ENCODE measurements around the gene NAMPT.
"Not testable (repeated sequence)": the region's sequence is repeated elsewhere in the genome, so short reads cannot be mapped to it uniquely, and the experiment has no call there.

The NAMPT gene

GRCh38 chr7:106284714-106285050 lies at the start of gene NAMPT:
Gene NAMPT (minus strand): TSS chr7:106284983. CDS start chr7:106284884, 99 bp downstream.
- in situ Hi-C loops (cut with MboI; ENCODE audit: low pct_unique_long_range_greater_than_20kb, low sequenced_read_pairs) = no loop called here

DNA sequence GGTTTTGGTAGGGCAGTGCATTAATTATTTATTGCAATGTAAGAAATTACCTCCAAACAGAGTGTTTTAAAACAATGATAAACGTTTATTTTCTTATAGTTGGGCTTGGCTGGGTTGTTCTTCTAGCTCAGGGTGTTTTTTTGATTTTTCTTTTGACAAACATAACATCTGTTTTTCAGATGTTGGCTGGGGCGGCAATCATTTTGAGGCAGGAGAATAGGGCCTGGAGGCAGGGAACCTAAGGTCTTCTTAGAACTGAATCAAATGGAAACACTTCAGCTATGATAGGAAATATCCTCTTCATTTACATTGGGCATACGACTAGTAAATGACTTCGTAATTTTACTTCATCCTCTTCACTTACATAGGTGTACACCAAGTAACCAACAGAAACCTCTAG lies 47.4 kb upstream of the NAMPT start:
- in situ Hi-C loops (cut with MboI; ENCODE audit: low pct_unique_long_range_greater_than_20kb, low sequenced_read_pairs) = no loop called here
- DNase-seq = no peak

More at GRCh38 chr7:106284714-106285050, at the start of gene NAMPT:
- no peak for DNase-seq

DNA sequence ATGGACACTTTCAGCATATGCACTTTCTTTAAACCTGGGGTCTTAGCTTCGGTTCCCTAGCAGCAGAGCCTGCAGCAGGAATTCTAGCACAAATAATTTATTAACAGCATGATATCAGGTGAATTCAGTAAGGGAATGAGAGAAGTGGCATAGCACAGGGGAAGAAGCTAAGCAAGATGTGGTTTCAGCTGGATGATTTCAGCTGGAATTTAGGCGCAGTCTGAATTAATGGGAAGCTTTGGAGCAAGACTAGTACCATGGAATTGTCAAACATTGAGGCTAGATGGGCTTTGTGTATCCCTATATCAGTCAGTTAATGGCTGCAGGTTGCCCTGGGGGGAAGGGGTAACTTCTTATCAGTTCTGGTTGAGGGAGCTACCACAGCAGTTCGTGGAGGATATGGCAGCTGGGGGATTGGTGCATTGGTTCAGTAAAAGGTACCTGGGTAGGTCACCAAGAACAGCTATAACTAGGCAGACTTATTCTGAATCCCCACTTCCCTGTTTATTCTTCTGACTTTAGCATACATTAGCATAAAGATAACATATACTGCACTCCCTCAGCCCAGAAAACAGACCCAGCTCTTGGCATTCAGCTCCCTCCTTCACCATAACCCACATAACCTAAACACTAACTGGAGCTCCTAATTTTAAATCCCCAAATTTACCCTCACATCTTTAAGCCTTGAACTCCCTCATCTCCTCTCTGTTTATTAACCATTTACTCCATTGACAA lies 46.8 kb upstream of the NAMPT start:
- in situ Hi-C loops (cut with MboI; ENCODE audit: low pct_unique_long_range_greater_than_20kb, low sequenced_read_pairs) = no loop called here
- no peak for DNase-seq

DNA sequence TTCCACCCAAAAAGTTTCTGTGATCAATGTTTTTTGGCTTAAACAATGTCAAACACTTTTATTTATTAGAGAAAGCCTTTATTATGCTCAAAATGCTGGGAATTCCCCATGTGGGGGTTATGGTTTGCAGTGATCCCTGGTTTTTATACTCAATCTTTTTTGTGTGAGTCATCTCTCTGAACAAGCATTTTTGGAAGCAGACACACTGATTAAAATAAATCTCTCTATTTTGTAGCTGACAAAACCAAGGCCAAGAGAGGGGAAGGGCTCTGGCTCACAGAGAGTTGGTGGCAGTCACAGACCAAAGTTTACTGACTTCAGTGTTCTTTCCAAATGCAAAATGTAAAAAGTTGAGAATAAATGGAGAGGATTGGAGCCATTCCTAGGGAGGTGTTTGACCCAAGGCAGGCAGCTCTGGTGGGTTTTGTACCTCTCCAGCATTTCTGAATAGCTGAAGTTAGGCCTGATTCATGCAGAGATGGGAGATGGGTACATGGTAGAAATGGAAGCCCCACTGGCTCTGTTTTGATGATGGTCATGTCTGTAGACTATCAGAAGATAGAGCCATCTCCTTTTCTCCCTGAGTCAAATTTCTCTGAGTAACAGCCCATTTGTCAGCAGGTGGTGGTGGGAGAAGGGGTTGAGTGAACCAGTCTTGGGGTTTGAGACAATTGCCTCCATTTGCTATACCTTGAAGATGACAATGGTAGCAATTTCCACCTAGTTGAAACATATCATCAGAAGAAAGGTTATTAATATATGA lies 45.4 kb upstream of the NAMPT start:
- in situ Hi-C loops (cut with MboI; ENCODE audit: low pct_unique_long_range_greater_than_20kb, low sequenced_read_pairs) = no loop called here
- no peak for DNase-seq

DNA sequence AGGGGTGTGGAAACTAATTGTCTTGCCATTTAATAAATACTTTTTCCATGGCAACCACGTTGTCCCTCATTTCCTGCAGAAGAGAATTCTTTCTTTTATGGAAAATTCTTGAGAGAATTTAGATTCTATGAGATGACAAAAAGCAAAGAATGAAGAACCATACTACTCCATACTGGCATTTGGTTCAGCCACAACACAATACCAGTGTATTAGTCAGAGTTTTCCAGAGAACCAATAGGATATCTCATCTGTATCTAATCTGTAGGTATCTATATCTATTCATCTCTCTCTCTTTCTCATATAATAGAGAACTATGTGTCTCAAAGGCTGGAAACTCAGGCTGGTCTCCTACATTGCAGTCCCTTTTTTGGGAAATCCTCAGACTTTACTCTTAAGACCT lies 44.6 kb upstream of the NAMPT start:
- in situ Hi-C loops (cut with MboI; ENCODE audit: low pct_unique_long_range_greater_than_20kb, low sequenced_read_pairs) = no loop called here
- no peak for DNase-seq

DNA sequence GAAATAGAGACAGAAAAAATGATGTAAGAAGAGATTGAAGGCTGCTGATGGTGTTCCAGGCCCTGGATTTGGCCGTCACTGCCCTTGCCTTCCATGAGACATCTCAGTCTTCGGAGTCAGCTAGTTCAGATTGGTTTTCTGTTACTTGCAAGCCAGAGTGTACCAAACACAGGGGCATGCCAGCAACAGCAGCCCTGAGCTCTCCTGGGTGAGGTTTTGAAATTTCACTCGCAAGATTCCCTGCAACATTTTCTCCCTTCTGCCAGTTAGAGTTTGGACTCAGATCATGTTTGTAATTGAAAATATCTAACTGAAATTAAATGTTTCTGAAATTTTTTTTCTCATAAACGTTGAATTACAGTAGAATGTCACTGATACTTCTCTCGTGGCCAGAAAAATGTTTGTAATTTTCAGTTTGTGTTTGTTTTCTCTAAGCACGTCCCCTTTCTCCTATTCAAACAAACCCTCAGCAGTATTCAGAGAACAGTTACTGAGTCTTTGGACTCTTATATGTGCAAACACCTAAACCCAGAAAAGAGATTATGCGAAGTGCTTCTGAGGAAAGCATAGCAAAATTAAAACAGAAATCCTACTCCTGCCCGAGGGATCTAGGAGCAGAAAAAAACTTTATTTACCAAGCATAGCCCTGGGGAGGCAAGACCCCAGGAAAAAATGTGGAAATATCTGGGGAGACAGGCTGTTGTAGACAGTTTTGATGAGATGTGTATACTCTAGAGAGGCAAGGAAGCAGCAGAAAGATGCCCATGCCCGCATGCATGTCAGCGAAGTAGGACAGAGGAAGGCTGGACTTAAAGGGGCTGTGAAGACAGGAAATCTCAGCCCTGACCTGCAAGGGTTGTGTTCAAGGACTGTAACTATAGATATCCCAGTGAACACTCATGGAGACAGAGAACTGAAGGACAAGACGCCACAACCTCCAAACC lies 43.0 kb upstream of the NAMPT start:
- in situ Hi-C loops (cut with MboI; ENCODE audit: low pct_unique_long_range_greater_than_20kb, low sequenced_read_pairs) = no loop called here
- no peak for DNase-seq

- DNase-seq = no peak
- in situ Hi-C loops (cut with MboI; ENCODE audit: low pct_unique_long_range_greater_than_20kb, low sequenced_read_pairs) = no loop called here
Measured at GRCh38 chr7:106326594-106327537, 42.1 kb upstream of the NAMPT start.

- DNase-seq; in situ Hi-C loops (cut with MboI; ENCODE audit: low pct_unique_long_range_greater_than_20kb, low sequenced_read_pairs): not testable (repeated sequence)
Measured at GRCh38 chr7:106324509-106324908, 39.7 kb upstream of the NAMPT start.

DNA sequence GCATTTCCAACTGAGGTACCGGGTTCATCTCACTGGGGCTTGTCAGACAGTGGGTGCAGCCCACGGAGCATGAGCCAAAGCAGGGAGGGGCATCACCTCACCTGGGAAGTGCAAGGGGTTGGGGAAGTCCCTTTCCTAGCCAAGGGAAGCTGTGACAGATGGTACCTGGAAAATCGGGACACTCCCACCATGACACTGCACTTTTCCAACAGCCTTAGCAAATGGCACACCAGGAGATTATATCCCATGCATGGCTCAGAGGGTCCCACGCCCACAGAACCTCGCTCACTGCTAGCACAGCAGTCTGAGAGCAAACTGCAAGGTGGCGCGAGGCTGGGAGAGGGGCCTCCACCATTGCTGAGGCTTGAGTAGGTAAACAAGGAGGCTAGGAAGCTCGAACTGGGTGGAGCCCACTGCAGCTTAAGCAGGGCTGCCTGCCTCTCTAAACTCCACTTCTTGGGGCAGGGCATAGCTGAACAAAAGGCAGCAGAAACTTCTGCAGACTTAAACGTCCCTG lies 35.5 kb upstream of the NAMPT start:
- in situ Hi-C loops (cut with MboI; ENCODE audit: low pct_unique_long_range_greater_than_20kb, low sequenced_read_pairs); DNase-seq: not testable (repeated sequence)

GRCh38 chr7:106318482-106318881 lies 33.7 kb upstream of the NAMPT start:
- no peak for DNase-seq
- in situ Hi-C loops (cut with MboI; ENCODE audit: low pct_unique_long_range_greater_than_20kb, low sequenced_read_pairs) = no loop called here

DNA sequence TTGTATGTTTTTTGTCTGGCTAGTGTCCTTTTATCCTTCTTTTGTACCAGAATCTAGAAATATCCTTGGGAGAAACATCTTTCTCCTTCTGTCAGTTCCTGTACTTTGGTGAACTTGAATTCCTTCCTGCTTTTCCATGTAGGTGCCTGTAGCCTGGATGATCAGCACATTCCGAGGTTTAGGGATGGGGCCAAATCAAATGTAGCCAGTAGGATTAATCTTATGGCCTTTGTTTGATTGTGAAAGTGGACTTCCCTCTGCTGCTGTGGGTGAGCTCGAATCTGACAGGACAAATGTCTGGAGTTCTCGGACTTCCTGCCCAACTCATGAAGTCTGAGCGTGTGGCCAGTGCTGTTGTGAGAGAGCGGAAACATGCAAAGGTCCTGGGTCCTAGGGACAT lies 33.2 kb upstream of the NAMPT start:
- in situ Hi-C loops (cut with MboI; ENCODE audit: low pct_unique_long_range_greater_than_20kb, low sequenced_read_pairs) = no loop called here
- no peak for DNase-seq

GRCh38 chr7:106316947-106317346 lies 32.2 kb upstream of the NAMPT start:
- in situ Hi-C loops (cut with MboI; ENCODE audit: low pct_unique_long_range_greater_than_20kb, low sequenced_read_pairs) = no loop called here

DNA sequence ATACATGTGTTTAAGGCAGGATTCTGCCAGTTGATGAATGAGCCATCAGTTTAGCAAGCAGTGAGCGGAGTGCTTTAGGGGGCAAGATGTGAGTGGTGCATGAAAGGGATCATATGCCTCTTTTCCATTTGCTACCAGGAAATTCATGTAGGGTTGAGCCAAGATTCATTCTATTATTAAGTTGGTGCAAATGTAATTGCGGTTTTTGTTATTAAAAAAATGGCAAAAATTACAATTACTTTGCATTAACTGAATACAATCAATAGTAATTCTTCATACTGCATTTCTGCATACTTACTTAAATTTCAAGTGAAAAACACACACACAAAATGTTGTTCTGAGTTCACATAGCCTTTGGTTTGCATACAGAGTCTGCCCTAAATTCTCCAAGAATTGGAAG lies 30.1 kb upstream of the NAMPT start:
- in situ Hi-C loops (cut with MboI; ENCODE audit: low pct_unique_long_range_greater_than_20kb, low sequenced_read_pairs) = no loop called here
- DNase-seq = no peak

More at GRCh38 chr7:106316947-106317346, 32.2 kb upstream of the NAMPT start:
- DNase-seq = no peak

- in situ Hi-C loops (cut with MboI; ENCODE audit: low pct_unique_long_range_greater_than_20kb, low sequenced_read_pairs) = no loop called here
- peak; percentile 74 for DNase-seq
Measured at GRCh38 chr7:106313966-106314365, 29.2 kb upstream of the NAMPT start.

DNA sequence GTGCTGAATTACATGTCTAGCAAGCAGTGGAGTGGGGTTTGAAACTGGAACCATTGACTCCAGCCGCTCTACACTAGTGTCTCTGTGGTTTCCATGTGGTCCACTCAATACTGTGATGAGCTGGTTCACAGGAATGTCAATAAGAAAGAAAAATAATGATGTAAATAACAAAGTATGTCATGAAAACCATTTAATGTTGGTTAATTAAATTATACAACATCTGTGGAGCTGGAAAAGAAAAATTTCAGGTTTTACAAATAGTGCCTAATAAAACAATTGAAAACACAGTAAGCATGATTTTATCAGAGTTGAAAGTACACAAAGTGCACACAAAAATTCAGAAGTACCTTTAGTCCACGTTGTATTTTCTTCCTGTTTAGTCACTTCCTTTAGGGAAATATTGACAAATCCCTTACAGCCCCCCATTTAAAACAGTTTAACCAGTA lies 28.7 kb upstream of the NAMPT start:
- no peak for DNase-seq
- in situ Hi-C loops (cut with MboI; ENCODE audit: low pct_unique_long_range_greater_than_20kb, low sequenced_read_pairs) = no loop called here

GRCh38 chr7:106312906-106313305 lies 28.1 kb upstream of the NAMPT start:
- in situ Hi-C loops (cut with MboI; ENCODE audit: low pct_unique_long_range_greater_than_20kb, low sequenced_read_pairs) = no loop called here

DNA sequence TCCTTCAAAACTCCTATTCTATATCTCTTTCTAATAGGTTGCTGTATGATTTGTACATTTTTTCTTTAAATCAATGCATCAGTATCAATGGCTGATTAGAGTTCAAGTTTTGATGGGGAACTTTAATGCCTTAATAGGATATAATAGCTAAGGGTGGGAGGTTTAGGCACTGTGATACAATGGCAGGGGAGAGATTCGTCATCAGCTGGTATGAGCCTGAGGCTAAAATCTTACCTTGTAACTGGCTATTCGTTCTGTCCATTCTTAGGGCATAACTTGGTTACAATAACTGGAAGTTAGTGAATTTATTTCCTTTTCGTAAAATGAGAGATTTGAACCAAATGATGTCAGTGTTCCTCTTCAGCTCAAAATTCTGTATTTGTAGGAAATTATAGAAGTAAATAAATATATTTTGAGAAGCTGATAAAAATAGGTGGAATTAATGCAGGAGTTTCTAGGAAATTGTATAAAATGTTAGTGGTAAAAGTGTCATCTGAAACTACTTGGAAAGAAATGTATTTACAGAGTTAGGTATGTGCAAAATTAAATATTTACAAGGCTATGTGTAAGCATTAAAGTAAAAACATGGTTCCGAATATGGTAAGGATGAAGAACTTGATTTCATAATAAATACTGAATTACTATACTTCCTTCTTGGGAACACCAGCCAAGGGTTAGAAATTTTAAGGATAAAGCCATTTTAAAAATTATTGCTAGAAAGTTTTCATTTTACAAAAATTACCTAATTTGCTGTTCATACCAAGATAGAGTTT lies 27.5 kb upstream of the NAMPT start:
- DNase-seq = no peak
- in situ Hi-C loops (cut with MboI; ENCODE audit: low pct_unique_long_range_greater_than_20kb, low sequenced_read_pairs) = no loop called here

More at GRCh38 chr7:106312906-106313305, 28.1 kb upstream of the NAMPT start:
- no peak for DNase-seq

DNA sequence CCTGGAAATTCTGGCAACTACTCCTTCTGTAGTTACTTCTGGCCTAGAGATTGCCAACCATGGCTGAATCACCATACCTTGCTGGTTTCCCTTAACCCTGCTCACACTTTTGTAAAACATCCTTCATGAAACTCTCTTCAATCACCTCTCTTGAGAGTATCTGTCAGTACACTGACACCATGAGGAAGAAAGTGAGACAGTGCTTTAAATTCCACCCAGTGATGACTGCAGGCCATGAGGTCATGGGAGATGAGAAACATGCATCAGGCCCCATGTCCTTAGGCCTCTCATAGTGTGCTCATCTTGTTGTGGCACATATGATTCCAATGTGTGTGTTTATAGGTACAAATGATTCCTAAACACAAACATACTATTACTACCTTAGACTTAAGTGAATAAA lies 24.6 kb upstream of the NAMPT start:
- in situ Hi-C loops (cut with MboI; ENCODE audit: low pct_unique_long_range_greater_than_20kb, low sequenced_read_pairs) = no loop called here
- no peak for DNase-seq

Data from KBM-7 (cell line).